GM08714 (cell line): ENCODE data around the gene RNU4-1.

Experiments
- H3K4me3 ChIP-seq: fragments of 200-500 bp; sonication (Bioruptor generic); 2 replicates; pipeline ENCODE4 v1.5.1; 2014; ENCODE audit warnings: mild to moderate bottlenecking, low read length, inconsistent platforms
- ZNF274 ChIP-seq: IDR thresholded peaks from 2 replicates; pipeline ENCODE4 v1.6.1; 2012; ENCODE audit warnings: mild to moderate bottlenecking, low read depth, low read length

RNU4-1 gene

GRCh38 chr12:120266180-120266870 is 26.7 kb downstream of the RNU4-1 start:
- H3K4me3 ChIP-seq = no peak overlapping the region; the same call in 1 of the 2 replicates
- no peak for TF ChIP-seq ZNF274

- peak within 1 kb of the TSS; percentile 89 for H3K4me3 ChIP-seq
- no peak for TF ChIP-seq ZNF274
Measured at GRCh38 chr12:120265473-120266179, 27.4 kb downstream of the RNU4-1 start, which contains the start of gene PXN. Gene PXN (minus strand): TSS chr12:120265730. CDS start chr12:120265629, 101 bp downstream.

GRCh38 chr12:120264904-120265472 is 28.0 kb downstream of the RNU4-1 start:
- no peak for TF ChIP-seq ZNF274
- H3K4me3 ChIP-seq = peak overlapping the region; percentile 89

GRCh38 chr12:120264086-120264903 is 28.7 kb downstream of the RNU4-1 start:
- H3K4me3 ChIP-seq = peak overlapping the region; percentile 89; the same call in 1 of the 2 replicates
- TF ChIP-seq ZNF274 = no peak

- no peak overlapping the region for H3K4me3 ChIP-seq
- no peak for TF ChIP-seq ZNF274
Measured at GRCh38 chr12:120263748-120264085, 29.3 kb downstream of the RNU4-1 start.

- TF ChIP-seq ZNF274 = no peak
- no peak overlapping the region for H3K4me3 ChIP-seq
Measured at GRCh38 chr12:120262852-120263747, 29.9 kb downstream of the RNU4-1 start.

GRCh38 chr12:120261951-120262851 is 30.8 kb downstream of the RNU4-1 start:
- no peak for TF ChIP-seq ZNF274
- no peak overlapping the region for H3K4me3 ChIP-seq

- no peak for TF ChIP-seq ZNF274
- H3K4me3 ChIP-seq = no peak overlapping the region
Measured at GRCh38 chr12:120260607-120261006, 32.4 kb downstream of the RNU4-1 start.

GRCh38 chr12:120259418-120260202 is 33.4 kb downstream of the RNU4-1 start:
- no peak overlapping the region for H3K4me3 ChIP-seq
- no peak for TF ChIP-seq ZNF274

GRCh38 chr12:120258323-120258896 is 34.6 kb downstream of the RNU4-1 start:
- TF ChIP-seq ZNF274 = no peak
- no peak overlapping the region for H3K4me3 ChIP-seq

GRCh38 chr12:120257041-120257821 is 35.8 kb downstream of the RNU4-1 start:
- no peak for TF ChIP-seq ZNF274
- H3K4me3 ChIP-seq = no peak overlapping the region
